ENCODE data around the gene CD48.
"Not testable (repeated sequence)": the region's sequence is repeated elsewhere in the genome, so short reads cannot be mapped to it uniquely, and the experiment has no call there.

The CD48 gene

GRCh38 chr1:160675641-160676410 lies 35.8 kb downstream of the CD48 start:
- DNase-seq, result peak; percentile 59

GRCh38 chr1:160674415-160674814 lies 37.2 kb downstream of the CD48 start:
- no peak for DNase-seq

GRCh38 chr1:160672789-160673695 lies 38.6 kb downstream of the CD48 start:
- peak; percentile 30 for DNase-seq

- DNase-seq, result no peak
These were observed 39.8 kb downstream of the CD48 start for GRCh38 chr1:160671603-160672517.

GRCh38 chr1:160670701-160671100 lies 40.9 kb downstream of the CD48 start:
- no peak for DNase-seq

DNA sequence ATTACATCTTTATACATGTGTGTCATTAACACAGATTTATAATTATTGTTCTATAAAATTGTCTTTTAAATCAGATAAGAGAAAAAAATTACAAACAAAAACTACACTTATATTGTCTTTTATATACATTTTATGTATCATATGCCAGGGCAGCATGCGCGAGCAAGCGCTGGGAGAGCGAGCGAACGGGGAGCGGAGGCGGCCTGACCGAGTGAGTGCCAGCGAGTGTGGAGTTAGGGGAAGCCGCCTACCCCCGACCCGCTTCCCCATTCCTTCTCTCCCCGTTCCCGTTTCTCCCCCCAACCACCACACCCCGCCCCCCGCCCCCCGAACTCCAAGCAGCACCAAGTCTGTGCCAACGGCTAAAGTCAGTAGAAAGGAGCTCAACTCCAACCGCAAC lies 41.8 kb downstream of the CD48 start:
- DNase-seq, result no peak

DNA sequence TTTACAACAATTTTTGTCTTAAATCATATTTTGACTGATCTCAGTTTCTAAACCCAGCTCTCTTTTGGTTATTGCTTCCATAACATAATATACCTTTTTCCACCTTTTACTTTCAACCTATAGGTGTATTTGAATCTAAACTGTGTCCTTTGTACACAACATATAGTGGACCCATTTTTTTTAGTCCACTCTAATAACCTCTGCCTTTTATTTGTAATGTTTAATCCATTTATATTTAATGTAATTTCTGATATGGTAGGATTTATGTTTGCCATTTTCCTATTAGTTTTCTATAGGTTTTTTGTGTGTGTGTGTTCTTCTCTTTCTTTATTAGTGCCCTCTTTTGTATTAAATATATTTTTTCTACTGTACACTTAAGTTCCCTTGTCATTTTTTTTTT lies 42.3 kb downstream of the CD48 start:
- no peak for DNase-seq

DNA sequence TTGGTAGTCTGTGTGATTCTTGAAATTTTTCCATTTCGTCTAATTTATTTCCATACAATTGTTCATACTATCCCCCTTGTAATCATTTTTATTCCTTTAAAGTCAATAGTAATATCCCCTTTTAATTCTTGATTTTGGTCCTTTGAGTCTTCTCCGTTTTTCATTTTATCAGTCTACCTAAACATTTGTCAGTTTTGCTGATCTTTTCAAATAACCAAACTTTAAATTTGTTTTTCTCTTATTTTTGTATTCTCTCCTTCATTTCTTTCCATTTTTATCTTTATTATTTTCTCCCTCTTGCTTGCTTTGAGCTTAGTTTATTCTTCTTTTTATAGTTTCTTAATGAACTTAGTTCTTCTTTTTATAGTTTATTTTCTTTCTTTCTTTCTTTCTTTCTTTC lies 43.7 kb downstream of the CD48 start:
- no peak for DNase-seq

- DNase-seq, result no peak
These were observed 45.6 kb downstream of the CD48 start for GRCh38 chr1:160666079-160666442.

DNA sequence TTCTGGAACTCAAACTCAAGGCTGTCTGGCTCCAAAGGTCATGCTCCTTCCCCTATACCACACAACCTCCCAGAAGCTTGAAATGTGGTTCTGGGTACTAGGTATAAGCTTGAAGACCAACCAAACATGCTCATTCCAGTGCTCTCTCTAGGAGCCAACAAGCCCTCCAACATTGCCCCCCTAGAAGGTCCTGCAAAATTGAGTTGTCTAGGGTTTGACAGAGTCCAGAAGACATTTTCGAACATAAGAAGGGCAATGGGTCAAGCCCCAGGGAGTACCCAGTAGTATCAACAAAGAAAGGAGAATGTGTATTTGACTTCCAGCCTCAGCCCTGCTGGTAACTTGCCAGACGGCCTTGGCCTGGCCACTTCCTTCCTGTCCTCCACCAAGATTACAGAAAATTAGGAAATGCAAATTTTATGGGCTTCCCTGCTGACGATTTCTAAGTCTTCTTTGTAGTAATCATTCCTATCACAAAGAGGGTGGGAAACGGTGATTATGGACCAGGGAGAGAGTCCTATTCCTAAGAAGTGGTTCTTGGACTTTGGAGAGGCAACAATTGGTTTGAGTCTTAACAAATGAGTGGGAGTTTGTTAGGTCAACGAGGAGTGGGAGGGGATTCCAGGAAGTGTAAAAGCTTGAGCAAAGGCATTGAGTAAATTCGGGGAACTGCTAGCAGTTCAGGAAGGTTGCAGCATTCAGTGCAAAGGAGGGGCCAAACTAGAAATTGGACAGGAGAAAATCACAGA lies 46.1 kb downstream of the CD48 start:
- peak; percentile 27 for DNase-seq

- DNase-seq, result peak; percentile 73
These were observed 47.0 kb downstream of the CD48 start for GRCh38 chr1:160664573-160665051.

DNA sequence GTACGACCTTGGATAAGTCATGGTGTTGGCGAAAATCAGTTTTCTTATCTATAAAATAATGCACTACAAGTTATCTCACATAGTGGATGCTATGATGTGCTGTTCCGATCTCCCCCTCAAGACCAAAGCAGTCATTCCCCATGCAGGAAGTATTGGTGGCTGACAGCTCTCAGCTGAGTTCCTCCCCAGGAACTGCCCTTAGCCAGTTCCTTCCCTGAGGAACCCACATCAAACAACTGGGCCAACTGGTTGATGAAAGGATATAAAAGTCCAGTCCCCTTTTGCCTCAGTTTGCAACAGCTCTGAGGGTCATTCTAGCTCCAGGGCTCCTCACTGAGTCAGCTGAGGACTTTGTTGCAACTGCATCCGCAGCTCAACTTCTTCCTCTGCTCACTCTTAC lies 48.7 kb downstream of the CD48 start:
- peak; percentile 21 for DNase-seq

DNA sequence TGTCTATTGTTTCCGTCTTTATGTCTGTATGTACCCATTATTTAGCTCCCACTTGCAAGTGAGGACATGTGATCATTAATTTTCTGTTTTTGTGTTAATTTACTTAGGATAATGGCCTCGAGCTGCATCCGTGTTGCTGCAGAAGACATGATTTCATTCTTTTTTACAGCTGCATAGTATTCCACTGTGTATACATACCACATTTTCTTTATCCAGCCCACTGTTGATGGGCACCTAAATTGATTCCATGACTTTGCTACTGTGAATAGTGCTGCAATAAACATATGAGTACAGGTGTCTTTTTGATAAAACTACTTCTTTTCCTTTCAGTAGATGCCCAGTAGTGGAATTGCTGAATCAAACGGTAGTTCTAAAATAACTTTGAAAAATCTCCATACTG lies 52.1 kb downstream of the CD48 start:
- no peak for DNase-seq

DNA sequence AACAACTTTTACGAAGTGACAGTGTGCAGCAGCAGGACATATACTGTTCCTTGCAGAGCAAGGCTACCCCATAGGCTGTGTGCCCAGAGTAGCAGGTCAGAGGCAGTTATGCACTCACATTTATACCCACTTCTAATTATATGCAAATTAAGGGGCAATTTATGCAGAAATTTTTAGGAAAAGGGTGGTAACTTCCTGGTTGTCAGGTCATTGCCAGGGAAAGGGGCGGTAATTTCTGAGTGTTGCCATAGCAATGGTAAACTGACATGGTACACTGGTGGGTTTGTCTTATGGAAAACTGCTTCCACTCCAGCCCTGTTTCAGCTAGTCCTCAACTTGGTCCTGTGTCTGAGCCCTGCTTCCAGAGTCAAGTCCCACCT lies 52.8 kb downstream of the CD48 start:
- no peak for DNase-seq

DNA sequence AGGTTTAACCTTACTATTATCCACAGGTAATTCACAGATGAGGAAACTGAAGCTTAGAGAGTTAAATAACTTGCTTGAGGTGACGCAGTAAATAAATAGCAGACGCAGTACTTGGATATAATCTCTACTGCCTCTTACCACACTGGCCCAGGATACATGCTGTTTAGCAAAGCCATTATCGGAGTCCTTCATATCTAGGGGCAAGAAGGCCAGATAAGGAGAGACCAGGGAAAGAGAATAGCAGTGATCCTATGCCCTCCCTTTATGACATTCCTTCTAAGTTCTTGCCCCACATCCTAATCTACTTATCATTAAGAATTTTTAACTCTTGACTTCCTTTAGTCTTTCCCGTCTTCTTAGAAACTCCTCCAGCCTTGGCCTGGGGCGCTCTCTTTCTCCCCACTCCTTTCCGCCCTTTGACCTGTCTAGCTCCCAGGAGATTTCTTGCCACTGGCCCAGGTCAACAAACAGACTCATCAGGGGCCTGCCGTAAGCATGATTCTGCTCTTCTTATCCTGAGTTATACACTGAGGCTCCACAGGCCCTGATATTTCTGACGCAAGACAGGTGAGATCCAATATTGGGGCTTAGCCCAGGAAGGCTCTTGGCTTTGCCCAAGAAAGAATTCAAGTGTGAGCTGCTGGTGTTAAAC lies 53.3 kb downstream of the CD48 start:
- no peak for DNase-seq

DNA sequence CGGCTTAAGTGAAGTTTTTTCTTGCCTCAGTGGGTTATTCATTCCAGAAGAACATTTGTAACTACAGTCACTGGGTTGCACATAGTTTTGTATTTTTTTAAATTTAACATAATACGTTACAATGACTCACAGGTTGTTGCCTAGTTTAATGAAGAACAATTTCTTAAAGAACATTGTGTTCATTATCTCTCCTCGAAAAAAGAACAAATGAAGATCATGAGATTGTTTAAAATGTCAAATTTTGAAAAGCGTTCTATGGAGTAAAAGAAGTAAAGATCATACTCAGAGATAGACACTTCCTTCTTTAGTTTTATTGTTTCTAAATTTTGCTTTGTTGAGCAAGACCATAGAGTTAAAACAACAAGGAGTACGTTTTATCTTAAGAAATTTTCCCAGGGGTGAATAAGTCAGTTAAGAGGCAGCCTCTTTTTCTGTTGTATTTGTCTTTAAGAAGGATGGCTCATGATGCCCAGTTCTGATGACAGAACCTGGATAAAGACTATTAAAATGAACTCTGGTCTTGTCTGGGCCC lies 54.3 kb downstream of the CD48 start:
- no peak for DNase-seq

DNA sequence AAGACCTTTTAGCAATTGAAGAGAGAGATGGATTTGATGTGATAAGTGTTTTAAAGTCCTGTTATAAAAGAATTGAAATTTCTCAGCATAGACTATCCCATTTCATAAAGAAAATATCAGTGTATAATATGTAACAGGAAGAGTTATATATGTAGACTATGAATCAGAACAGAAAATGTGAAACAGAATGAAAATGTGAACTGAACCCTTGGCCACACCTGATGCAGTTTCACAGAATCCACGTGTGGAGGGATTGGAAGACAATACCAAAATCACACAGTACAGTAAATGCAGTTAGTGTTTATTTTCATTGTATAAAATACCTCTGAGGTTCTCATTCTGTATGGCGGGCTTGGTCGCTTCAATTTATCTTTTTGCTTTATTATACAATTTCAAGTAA lies 54.9 kb downstream of the CD48 start:
- no peak for DNase-seq

DNA sequence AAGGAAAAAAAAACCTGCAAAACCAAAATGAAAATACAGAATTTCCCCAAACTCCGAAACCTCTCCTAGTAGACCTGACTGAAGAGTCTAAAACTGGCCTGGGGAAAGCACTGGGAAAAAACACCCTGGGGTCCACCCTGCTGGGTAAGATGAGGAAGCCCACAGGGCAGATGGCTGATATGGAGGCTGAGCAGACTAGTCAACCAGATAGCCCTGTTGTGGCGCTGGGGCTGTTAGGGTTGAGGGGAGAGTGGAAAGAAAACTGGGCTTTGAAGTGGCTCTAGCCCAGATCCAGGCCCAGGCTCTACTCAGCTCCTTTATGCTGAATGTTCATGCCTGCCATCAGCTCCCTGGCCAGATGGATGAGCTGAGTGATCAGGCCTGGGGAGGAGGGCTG lies 58.0 kb downstream of the CD48 start:
- DNase-seq, result no peak

DNA sequence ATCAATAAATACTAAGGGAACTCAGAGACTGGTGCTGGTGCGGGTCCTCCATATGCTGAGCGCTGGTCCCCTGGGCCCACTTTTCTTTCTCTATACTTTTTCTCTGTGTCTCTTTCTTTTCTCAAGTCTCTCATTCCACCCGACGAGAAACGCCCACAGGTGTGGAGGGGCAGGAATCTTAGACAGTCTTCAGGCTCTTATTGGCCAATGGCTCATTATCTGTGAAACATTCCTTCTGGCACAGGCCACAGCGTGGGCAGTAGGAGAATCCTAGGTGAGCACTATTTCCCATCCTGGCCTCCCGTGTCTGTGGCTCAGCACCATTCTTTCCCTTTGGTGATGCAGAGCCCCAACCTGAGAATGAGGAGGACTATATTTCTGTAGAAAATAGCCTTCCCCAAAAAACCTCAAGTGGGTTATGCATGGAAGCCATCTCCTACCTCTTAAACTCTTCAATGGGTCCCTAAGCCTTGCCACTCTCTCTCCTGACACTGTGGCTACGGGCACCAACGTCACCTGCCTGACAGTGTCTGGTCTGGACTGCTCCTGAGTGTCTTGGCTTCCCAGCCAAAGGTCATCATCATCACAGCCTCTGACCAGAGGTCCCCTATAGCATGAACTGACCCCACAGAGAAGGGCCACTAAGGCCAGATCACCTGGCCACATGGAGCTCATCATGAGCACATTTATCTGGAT lies 58.5 kb downstream of the CD48 start:
- DNase-seq, result no peak

DNA sequence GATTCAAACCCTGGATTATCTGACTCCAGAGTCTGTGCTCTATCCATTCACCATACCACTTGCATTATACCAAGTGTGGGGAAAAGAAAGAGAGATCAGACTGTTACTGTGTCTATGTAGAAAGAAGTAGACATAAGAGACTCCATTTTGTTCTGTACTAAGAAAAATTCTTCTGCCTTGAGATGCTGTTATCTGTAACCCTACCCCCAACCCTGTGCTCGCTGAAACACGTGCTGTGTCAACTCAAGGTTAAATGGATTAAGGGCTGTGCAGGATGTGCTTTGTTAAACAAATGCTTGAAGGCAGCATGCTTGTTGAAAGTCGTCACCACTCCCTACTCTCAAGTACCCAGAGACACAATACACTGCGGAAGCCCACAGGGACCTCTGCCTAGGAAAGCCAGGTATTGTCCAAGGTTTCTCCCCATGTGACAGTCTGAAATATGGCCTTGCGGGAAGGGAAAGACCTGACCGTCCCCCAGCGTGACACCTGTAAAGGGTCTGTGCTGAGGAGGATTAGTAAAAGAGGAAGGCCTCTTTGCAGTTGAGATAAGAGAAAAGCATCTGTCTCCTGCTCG lies 59.5 kb downstream of the CD48 start:
- not testable (repeated sequence) for DNase-seq
